Lower leg skin (tissue), 3 donors: ENCODE data around the gene SLC4A2.

Source experiments
- POLR2A ChIP-seq, 2 donors: fragments of 450-650 bp; IDR thresholded peaks; one replicate each; pipeline ENCODE4 v1.6.1; 2016 to 2017; ENCODE audit warnings: antibody characterized with exemption in 2 of 2, mild to moderate bottlenecking in 1 of 2, moderate library complexity in 1 of 2
- TF ChIP-seq, protein P1 (sequence below), 3 donors: fragments of 450-650 bp; IDR thresholded peaks; one replicate each; pipeline ENCODE4 v1.5.1; 2016; ENCODE audit warnings: antibody characterized with exemption in 3 of 3, mild to moderate bottlenecking in 3 of 3, moderate library complexity in 2 of 3

DNA sequence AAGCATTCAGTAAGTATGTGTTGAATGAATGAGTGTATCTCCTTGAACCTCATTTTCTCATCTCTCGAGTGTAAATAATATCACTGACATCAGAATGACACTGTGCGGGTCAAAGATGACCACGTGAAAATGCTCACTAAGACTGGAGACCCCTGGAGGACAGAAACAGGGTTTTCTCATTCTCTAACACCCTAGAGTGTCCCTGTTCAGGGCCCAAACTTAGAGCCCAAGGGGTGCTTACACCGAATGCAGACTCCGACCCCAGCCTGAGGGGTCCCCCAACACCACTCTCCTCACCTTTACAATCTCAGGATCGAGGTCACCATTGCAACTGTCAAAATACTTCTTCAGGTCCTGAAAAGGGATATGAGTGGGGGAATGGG lies 3.1 kb upstream of the SLC4A2 start:
- TF ChIP-seq, protein P1, sequence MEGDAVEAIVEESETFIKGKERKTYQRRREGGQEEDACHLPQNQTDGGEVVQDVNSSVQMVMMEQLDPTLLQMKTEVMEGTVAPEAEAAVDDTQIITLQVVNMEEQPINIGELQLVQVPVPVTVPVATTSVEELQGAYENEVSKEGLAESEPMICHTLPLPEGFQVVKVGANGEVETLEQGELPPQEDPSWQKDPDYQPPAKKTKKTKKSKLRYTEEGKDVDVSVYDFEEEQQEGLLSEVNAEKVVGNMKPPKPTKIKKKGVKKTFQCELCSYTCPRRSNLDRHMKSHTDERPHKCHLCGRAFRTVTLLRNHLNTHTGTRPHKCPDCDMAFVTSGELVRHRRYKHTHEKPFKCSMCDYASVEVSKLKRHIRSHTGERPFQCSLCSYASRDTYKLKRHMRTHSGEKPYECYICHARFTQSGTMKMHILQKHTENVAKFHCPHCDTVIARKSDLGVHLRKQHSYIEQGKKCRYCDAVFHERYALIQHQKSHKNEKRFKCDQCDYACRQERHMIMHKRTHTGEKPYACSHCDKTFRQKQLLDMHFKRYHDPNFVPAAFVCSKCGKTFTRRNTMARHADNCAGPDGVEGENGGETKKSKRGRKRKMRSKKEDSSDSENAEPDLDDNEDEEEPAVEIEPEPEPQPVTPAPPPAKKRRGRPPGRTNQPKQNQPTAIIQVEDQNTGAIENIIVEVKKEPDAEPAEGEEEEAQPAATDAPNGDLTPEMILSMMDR (IDR thresholded peaks at IDR 0.05), result no peak
- no peak for TF ChIP-seq POLR2A (IDR thresholded peaks at IDR 0.05)
